Brain microvascular endothelial cell (primary cell): ENCODE results near the gene IRGC.
A peak's percentile ranks its signal among the peaks of the same experiment; 100 is the strongest.

Experiments used
- DNase-seq: peaks from one replicate; pipeline ENCODE4 v3.0.0-alpha.2; 2020
- H3K27ac ChIP-seq: fragments of 250-450 bp; sonication (Bioruptor Pico); 2 replicates; pipeline ENCODE4 v1.5.1; 2020; ENCODE audit warnings: mild to moderate bottlenecking, moderate library complexity
- H3K27me3 ChIP-seq: fragments of 250-450 bp; sonication (Bioruptor Pico); replicated peaks from 2 replicates; pipeline ENCODE4 v1.5.1; 2020; ENCODE audit warnings: mild to moderate bottlenecking
- H3K36me3 ChIP-seq: fragments of 250-450 bp; sonication (Bioruptor Pico); replicated peaks from 2 replicates; pipeline ENCODE4 v1.5.1; 2020; ENCODE audit warnings: mild to moderate bottlenecking
- H3K4me3 ChIP-seq: 2 replicates; pipeline ENCODE4 v1.5.1; 2011; ENCODE audit warnings: low read depth, mild to moderate bottlenecking, control low read depth, low read length, moderate library complexity
- in situ Hi-C: cut with HindIII; loops from 2 replicates; pipeline ENCODE4 v1.10.0; 2017; ENCODE audit warnings: low sequenced_read_pairs, low pct_ligation_motif_present
- TF ChIP-seq, protein P1 (sequence below): IDR thresholded peaks from 2 replicates; pipeline ENCODE4 v1.5.1; 2011; ENCODE audit warnings: low read depth, mild to moderate bottlenecking, moderate library complexity, low read length, control low read depth, inconsistent platforms; ENCODE audit errors: missing control alignments

IRGC gene

GRCh38 chr19:43694553-43694952, 21.3 kb upstream of the IRGC start:
- Histone ChIP-seq H3K4me3 (no peak overlapping the region), H3K36me3 (no peaks in the 10 kb centered on the region), H3K27me3 (no peaks in the 10 kb centered on the region), H3K27ac (no peak overlapping the region)
- TF ChIP-seq, protein P1, sequence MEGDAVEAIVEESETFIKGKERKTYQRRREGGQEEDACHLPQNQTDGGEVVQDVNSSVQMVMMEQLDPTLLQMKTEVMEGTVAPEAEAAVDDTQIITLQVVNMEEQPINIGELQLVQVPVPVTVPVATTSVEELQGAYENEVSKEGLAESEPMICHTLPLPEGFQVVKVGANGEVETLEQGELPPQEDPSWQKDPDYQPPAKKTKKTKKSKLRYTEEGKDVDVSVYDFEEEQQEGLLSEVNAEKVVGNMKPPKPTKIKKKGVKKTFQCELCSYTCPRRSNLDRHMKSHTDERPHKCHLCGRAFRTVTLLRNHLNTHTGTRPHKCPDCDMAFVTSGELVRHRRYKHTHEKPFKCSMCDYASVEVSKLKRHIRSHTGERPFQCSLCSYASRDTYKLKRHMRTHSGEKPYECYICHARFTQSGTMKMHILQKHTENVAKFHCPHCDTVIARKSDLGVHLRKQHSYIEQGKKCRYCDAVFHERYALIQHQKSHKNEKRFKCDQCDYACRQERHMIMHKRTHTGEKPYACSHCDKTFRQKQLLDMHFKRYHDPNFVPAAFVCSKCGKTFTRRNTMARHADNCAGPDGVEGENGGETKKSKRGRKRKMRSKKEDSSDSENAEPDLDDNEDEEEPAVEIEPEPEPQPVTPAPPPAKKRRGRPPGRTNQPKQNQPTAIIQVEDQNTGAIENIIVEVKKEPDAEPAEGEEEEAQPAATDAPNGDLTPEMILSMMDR = no peak
- in situ Hi-C loops = no loop called here
- DNase-seq = no peak

DNA sequence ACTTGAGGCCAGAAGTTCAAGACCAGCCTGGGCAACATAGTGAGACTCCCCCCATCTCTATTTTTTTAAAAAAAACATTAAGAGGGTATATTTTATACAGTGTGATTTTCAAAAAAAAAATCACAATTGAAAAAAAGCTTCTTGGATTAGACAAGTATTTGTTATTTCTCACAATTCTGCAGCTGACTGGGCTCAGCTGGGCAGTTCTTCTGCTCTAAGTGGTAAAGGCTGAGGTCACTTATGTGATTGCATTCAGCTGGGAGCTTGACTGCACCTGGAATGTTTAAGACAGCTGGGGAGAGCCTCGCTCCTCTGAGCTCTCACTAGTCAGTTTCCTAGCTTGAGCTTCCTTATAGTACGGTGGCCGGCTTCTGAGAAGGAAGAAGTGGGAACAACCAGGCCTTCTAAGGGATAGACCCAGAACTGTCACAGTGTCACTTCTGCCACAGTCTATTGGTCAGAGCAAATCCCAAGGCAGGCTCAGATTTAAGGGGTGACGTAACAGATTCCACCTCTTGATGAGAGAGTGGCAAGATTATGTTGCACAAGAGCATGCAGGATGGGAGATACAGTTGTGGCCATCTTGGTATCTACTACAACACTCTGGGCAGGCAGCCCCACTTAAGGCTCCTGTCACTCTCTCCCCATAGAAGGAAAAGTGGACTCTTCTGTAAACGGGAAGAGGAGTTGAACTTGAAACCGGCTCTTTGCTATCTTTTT, 19.7 kb upstream of the IRGC start:
- Histone ChIP-seq H3K4me3 (no peak overlapping the region), H3K36me3 (no peaks in the 10 kb centered on the region), H3K27me3 (no peaks in the 10 kb centered on the region), H3K27ac (no peak overlapping the region)
- TF ChIP-seq, protein P1 = no peak
- DNase-seq = no peak
- in situ Hi-C loops = no loop called here

GRCh38 chr19:43697295-43697694, 18.6 kb upstream of the IRGC start:
- in situ Hi-C loops = no loop called here
- H3K27me3 ChIP-seq = no peaks in the 10 kb centered on the region

GRCh38 chr19:43699506-43700394, 16.1 kb upstream of the IRGC start:
- Histone ChIP-seq H3K27me3 (no peaks in the 10 kb centered on the region), H3K4me3 (peak overlapping the region; percentile 42), H3K36me3 (no peaks in the 10 kb centered on the region), H3K27ac (peak overlapping the region; percentile 87)
- peak; percentile 11 for DNase-seq
- in situ Hi-C loops = no loop called here
- TF ChIP-seq, protein P1 = peak; percentile 25

More at GRCh38 chr19:43697295-43697694, 18.6 kb upstream of the IRGC start:
- H3K4me3 ChIP-seq = no peak overlapping the region
- no peak for DNase-seq
- TF ChIP-seq, protein P1 = no peak
- H3K27ac ChIP-seq = no peak overlapping the region
- no peaks in the 10 kb centered on the region for H3K36me3 ChIP-seq

GRCh38 chr19:43700395-43701000, 15.4 kb upstream of the IRGC start:
- no peak overlapping the region for H3K4me3 ChIP-seq

More at GRCh38 chr19:43700395-43701000, 15.4 kb upstream of the IRGC start:
- TF ChIP-seq, protein P1 = no peak
- Histone ChIP-seq H3K27ac (peak overlapping the region; percentile 87), H3K36me3 (no peaks in the 10 kb centered on the region), H3K27me3 (no peaks in the 10 kb centered on the region)
- in situ Hi-C loops = no loop called here
- DNase-seq = peak; percentile 41
